Hepatocyte (in vitro differentiated cells): ENCODE data around the gene LRRC18. TPM values are rescaled to one million over a fixed set of nuclear protein-coding genes. Genes with fewer than 3 reads are reported as not detected.

ENCODE experiments used
- DNase-seq: peaks from one replicate; pipeline ENCODE4 v3.0.0-alpha.2; 2016; ENCODE audit warnings: low spot score
- H2AFZ ChIP-seq: fragments of 200-600 bp; sonication (generic); 2 replicates; pipeline ENCODE4 v1.6.0; 2016; ENCODE audit warnings: antibody characterized with exemption, mild to moderate bottlenecking
- H3K27ac ChIP-seq: fragments of 200-600 bp; sonication (generic); 2 replicates; pipeline ENCODE4 v1.5.1; 2016; ENCODE audit warnings: mild to moderate bottlenecking
- H3K27me3 ChIP-seq: fragments of 200-600 bp; sonication (generic); 2 replicates; pipeline ENCODE4 v1.6.1; 2016
- H3K36me3 ChIP-seq: fragments of 200-600 bp; sonication (generic); replicated peaks from 2 replicates; pipeline ENCODE4 v1.5.1; 2016; ENCODE audit warnings: low read depth; ENCODE audit not compliant: insufficient read depth
- H3K4me1 ChIP-seq: fragments of 200-600 bp; sonication (generic); 2 replicates; pipeline ENCODE4 v1.5.1; 2016; ENCODE audit warnings: mild to moderate bottlenecking, moderate library complexity; ENCODE audit not compliant: insufficient read depth
- H3K4me2 ChIP-seq: fragments of 200-600 bp; sonication (generic); 2 replicates; pipeline ENCODE4 v1.6.0; 2016
- H3K4me3 ChIP-seq: fragments of 200-600 bp; sonication (generic); 2 replicates; pipeline ENCODE4 v1.5.1; 2016; ENCODE audit warnings: mild to moderate bottlenecking
- H3K79me2 ChIP-seq: fragments of 200-600 bp; sonication (generic); 2 replicates; pipeline ENCODE4 v1.6.0; 2017; ENCODE audit warnings: mild to moderate bottlenecking
- H3K9me2 ChIP-seq: fragments of 200-600 bp; sonication (generic); replicated peaks from 2 replicates; pipeline ENCODE4 v1.6.0; 2017; ENCODE audit warnings: mild to moderate bottlenecking; ENCODE audit not compliant: insufficient read depth
- H3K9me3 ChIP-seq: fragments of 200-600 bp; sonication (generic); 2 replicates; pipeline ENCODE4 v1.5.1; 2016; ENCODE audit warnings: low read depth, mild to moderate bottlenecking
- H4K20me1 ChIP-seq: fragments of 200-600 bp; sonication (generic); 2 replicates; pipeline ENCODE4 v1.6.0; 2016; ENCODE audit warnings: mild to moderate bottlenecking; ENCODE audit not compliant: insufficient read depth, poor library complexity, severe bottlenecking
- EZH2 ChIP-seq: fragments of 200-600 bp; sonication (generic); IDR thresholded peaks from 2 replicates; pipeline ENCODE4 v1.6.1; 2016; ENCODE audit warnings: antibody characterized with exemption, mild to moderate bottlenecking, borderline replicate concordance
- EZH2phosphoT487 ChIP-seq: fragments of 200-600 bp; sonication (generic); IDR thresholded peaks from one replicate; pipeline ENCODE4 v1.6.1; 2018; ENCODE audit warnings: antibody characterized with exemption, mild to moderate bottlenecking, low read depth, moderate library complexity; ENCODE audit not compliant: unreplicated experiment, severe bottlenecking
- WGBS: methylation state at CpG from one replicate; pipeline ENCODE4 v1.1.6; 2016; ENCODE audit warnings: low lambda C conversion rate; ENCODE audit errors: missing lambda C conversion rate; 5-methylcytosine and 5-hydroxymethylcytosine counted together
- polyA plus RNA-seq: library from polyadenylated mRNA; unstranded; fragments of >200 nt; fragmentation: Nextera tagmentation; extraction: Ambion mirVana; gene quantifications from 2 replicates; pipeline ENCODE4 v1.2.1, GENCODE V29; 2016
- total RNA-seq: library from RNA; depleted of rRNA; stranded (reverse); fragments of >200 nt; gene quantifications from 2 replicates; pipeline ENCODE4 v1.2.3, GENCODE V29; 2014
- TF ChIP-seq, protein P1 (sequence below): fragments of 200-600 bp; sonication (generic); IDR thresholded peaks from 2 replicates; pipeline ENCODE4 v1.5.1; 2016; ENCODE audit warnings: antibody characterized with exemption, mild to moderate bottlenecking; ENCODE audit not compliant: poor library complexity

The LRRC18 gene
- total and polyA plus RNA-seq, 2 experiments from 2014 or later: not detected

- H3K27ac ChIP-seq: no peak overlapping the region
- H3K4me1 ChIP-seq: no peaks in the 10 kb centered on the region
- no peak for DNase-seq
- no peaks in the 10 kb centered on the region for H3K36me3 ChIP-seq
- H3K4me2 ChIP-seq: no peak overlapping the region
- no peaks in the 10 kb centered on the region for H3K27me3 ChIP-seq
- H2AFZ ChIP-seq: no peak overlapping the region
- H3K9me3 ChIP-seq: no peaks in the 10 kb centered on the region
- WGBS: 94% methylated on average over 12 of the region's 12 CpGs
- no peak overlapping the region for H3K4me3 ChIP-seq
- no peaks in the 10 kb centered on the region for H3K9me2 ChIP-seq
- no peaks in the 10 kb centered on the region for H3K79me2 ChIP-seq
- no peaks in the 10 kb centered on the region for H4K20me1 ChIP-seq
- no peak for TF ChIP-seq EZH2phosphoT487
- TF ChIP-seq EZH2: no peak
- TF ChIP-seq, protein P1, sequence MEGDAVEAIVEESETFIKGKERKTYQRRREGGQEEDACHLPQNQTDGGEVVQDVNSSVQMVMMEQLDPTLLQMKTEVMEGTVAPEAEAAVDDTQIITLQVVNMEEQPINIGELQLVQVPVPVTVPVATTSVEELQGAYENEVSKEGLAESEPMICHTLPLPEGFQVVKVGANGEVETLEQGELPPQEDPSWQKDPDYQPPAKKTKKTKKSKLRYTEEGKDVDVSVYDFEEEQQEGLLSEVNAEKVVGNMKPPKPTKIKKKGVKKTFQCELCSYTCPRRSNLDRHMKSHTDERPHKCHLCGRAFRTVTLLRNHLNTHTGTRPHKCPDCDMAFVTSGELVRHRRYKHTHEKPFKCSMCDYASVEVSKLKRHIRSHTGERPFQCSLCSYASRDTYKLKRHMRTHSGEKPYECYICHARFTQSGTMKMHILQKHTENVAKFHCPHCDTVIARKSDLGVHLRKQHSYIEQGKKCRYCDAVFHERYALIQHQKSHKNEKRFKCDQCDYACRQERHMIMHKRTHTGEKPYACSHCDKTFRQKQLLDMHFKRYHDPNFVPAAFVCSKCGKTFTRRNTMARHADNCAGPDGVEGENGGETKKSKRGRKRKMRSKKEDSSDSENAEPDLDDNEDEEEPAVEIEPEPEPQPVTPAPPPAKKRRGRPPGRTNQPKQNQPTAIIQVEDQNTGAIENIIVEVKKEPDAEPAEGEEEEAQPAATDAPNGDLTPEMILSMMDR: no peak
Measured at GRCh38 chr10:48974510-48975156, 35.0 kb upstream of the LRRC18 start.

GRCh38 chr10:48973065-48973464, 33.4 kb upstream of the LRRC18 start:
- H4K20me1 ChIP-seq: no peaks in the 10 kb centered on the region
- H3K4me1 ChIP-seq: no peaks in the 10 kb centered on the region
- no peaks in the 10 kb centered on the region for H3K27me3 ChIP-seq
- H3K27ac ChIP-seq: no peak overlapping the region
- WGBS: 87% methylated on average over 5 of the region's 5 CpGs
- no peak overlapping the region for H3K4me2 ChIP-seq
- no peaks in the 10 kb centered on the region for H3K36me3 ChIP-seq
- DNase-seq: no peak
- H3K9me2 ChIP-seq: no peaks in the 10 kb centered on the region
- no peaks in the 10 kb centered on the region for H3K9me3 ChIP-seq
- no peaks in the 10 kb centered on the region for H3K79me2 ChIP-seq
- H2AFZ ChIP-seq: no peak overlapping the region
- no peak for TF ChIP-seq EZH2
- TF ChIP-seq, protein P1: no peak
- no peak for TF ChIP-seq EZH2phosphoT487
- no peak overlapping the region for H3K4me3 ChIP-seq

DNA sequence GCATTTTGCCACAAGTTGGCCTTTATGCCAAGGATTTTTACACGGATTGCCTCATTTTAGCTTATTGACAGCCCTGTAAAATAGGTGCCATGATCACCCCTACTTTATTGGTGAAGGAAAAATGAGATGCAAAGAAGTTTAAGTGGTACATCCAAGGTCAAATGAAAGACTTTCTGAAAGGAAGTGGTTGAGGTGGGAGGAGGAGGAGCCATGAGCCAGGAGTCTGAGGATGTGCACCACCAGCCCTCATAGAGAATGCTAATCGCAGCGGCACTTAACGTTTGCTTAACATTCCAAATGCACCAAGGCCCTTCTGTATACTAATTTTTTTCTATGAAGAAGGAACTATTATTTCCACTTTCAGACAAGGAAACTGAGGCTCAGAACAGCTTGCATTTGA, 31.0 kb upstream of the LRRC18 start:
- H3K9me2 ChIP-seq: no peaks in the 10 kb centered on the region
- no peak for TF ChIP-seq EZH2phosphoT487
- TF ChIP-seq EZH2: no peak
- TF ChIP-seq, protein P1: no peak
- no peak overlapping the region for H3K27ac ChIP-seq
- H3K4me3 ChIP-seq: no peak overlapping the region
- 96% methylated on average over 4 of the region's 4 CpGs for WGBS
- no peaks in the 10 kb centered on the region for H3K9me3 ChIP-seq
- no peak overlapping the region for H2AFZ ChIP-seq
- H3K27me3 ChIP-seq: no peaks in the 10 kb centered on the region
- H3K79me2 ChIP-seq: no peaks in the 10 kb centered on the region
- DNase-seq: no peak
- H3K4me2 ChIP-seq: no peak overlapping the region
- H4K20me1 ChIP-seq: no peaks in the 10 kb centered on the region
- H3K36me3 ChIP-seq: no peaks in the 10 kb centered on the region
- H3K4me1 ChIP-seq: no peaks in the 10 kb centered on the region
